Lower leg skin (tissue), 3 donors: ENCODE results near the gene COMT.
"Not testable (repeated sequence)": the region's sequence is repeated elsewhere in the genome, so short reads cannot be mapped to it uniquely, and the experiment has no call there.

ENCODE experiments used
- CTCF ChIP-seq, 3 donors: fragments of 450-650 bp; IDR thresholded peaks; one replicate each; pipeline ENCODE4 v1.5.1; 2016; ENCODE audit warnings: antibody characterized with exemption in 3 of 3, mild to moderate bottlenecking in 3 of 3, moderate library complexity in 2 of 3
- POLR2A ChIP-seq, 2 donors: fragments of 450-650 bp; IDR thresholded peaks; one replicate each; pipeline ENCODE4 v1.6.1; 2016 to 2017; ENCODE audit warnings: antibody characterized with exemption in 2 of 2, mild to moderate bottlenecking in 1 of 2, moderate library complexity in 1 of 2

- not testable (repeated sequence) for TF ChIP-seq CTCF, POLR2A (IDR thresholded peaks at IDR 0.05)
Measured at GRCh38 chr22:19926028-19926427, 15.5 kb upstream of the COMT start.
